ENCODE data around the gene SULT4A1.
"Not testable (repeated sequence)": the region's sequence is repeated elsewhere in the genome, so short reads cannot be mapped to it uniquely, and the experiment has no call there.

Gene SULT4A1

GRCh38 chr22:43862074-43862881, at the start of gene SULT4A1:
TSS of gene SULT4A1 (minus strand) at chr22:43862513. CDS start at chr22:43862382, 131 bp downstream.
- peak; percentile 65 for DNase-seq

GRCh38 chr22:43911351-43911750, 49.0 kb upstream of the SULT4A1 start:
- no peak for DNase-seq

- DNase-seq: no peak
Observed at GRCh38 chr22:43910178-43910695, 47.9 kb upstream of the SULT4A1 start.

- DNase-seq: no peak
Observed at GRCh38 chr22:43909708-43910107, 47.4 kb upstream of the SULT4A1 start.

- peak; percentile 69 for DNase-seq
Observed at GRCh38 chr22:43905681-43906080, 43.4 kb upstream of the SULT4A1 start.

- peak; percentile 10 for DNase-seq
Observed at GRCh38 chr22:43904412-43904811, 42.1 kb upstream of the SULT4A1 start.

GRCh38 chr22:43903033-43903432, 40.7 kb upstream of the SULT4A1 start:
- not testable (repeated sequence) for DNase-seq

- DNase-seq: no peak
Observed at GRCh38 chr22:43901976-43902643, 39.8 kb upstream of the SULT4A1 start.

- DNase-seq: no peak
Observed at GRCh38 chr22:43900206-43900605, 37.9 kb upstream of the SULT4A1 start.

GRCh38 chr22:43897751-43898261, 35.5 kb upstream of the SULT4A1 start:
- no peak for DNase-seq

- DNase-seq: no peak
Observed at GRCh38 chr22:43895986-43896645, 33.8 kb upstream of the SULT4A1 start.

- DNase-seq: no peak
Observed at GRCh38 chr22:43894122-43894521, 31.8 kb upstream of the SULT4A1 start.

- no peak for DNase-seq
Observed at GRCh38 chr22:43893266-43893665, 31.0 kb upstream of the SULT4A1 start.

GRCh38 chr22:43892183-43892894, 30.0 kb upstream of the SULT4A1 start:
- DNase-seq: no peak

GRCh38 chr22:43891360-43892182, 29.3 kb upstream of the SULT4A1 start, which contains the start of gene PNPLA5:
TSS of gene PNPLA5 (minus strand) at chr22:43892013. CDS start at chr22:43891880, 133 bp downstream.
- peak; percentile 33 for DNase-seq

GRCh38 chr22:43890901-43891331, 28.6 kb upstream of the SULT4A1 start:
- no peak for DNase-seq

GRCh38 chr22:43889860-43890253, 27.5 kb upstream of the SULT4A1 start:
- peak; percentile 40 for DNase-seq

GRCh38 chr22:43889201-43889859, 27.0 kb upstream of the SULT4A1 start:
- no peak for DNase-seq

- DNase-seq: no peak
Observed at GRCh38 chr22:43888740-43889139, 26.4 kb upstream of the SULT4A1 start.

GRCh38 chr22:43887391-43887790, 25.1 kb upstream of the SULT4A1 start:
- no peak for DNase-seq

- DNase-seq: no peak
Observed at GRCh38 chr22:43886231-43886630, 23.9 kb upstream of the SULT4A1 start.

Data from NCI-H82 (cell line).